ENCODE results near the gene USP44.
A peak's percentile ranks its signal among the peaks of the same experiment; 100 is the strongest.
"Not testable (repeated sequence)": the region's sequence is repeated elsewhere in the genome, so short reads cannot be mapped to it uniquely, and the experiment has no call there.

USP44 gene

GRCh38 chr12:95551305-95551704, at the start of gene USP44:
USP44 (minus strand) TSS chr12:95551476; CDS start chr12:95534256, 17,220 bp downstream.
- no peak for DNase-seq

DNA sequence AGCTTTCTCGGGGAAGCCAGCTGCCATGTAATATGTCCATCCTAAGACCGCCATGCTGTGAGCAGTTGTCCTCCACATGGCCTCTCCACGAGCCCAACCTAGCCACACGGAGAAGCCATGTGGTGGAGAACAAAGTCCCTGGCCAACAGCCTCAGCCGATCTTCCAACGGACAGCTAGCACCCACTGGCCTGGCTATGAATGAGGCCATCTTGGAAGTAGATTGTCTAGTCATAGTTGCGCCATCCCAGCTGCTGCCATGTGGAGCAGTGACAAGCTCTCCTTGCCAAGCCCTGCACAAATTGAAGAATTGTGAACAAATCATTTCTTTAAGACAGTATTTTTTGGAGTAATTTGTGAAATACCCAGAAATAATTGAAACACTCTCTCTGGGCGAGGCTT, 49.3 kb upstream of the USP44 start:
- DNase-seq = no peak

DNA sequence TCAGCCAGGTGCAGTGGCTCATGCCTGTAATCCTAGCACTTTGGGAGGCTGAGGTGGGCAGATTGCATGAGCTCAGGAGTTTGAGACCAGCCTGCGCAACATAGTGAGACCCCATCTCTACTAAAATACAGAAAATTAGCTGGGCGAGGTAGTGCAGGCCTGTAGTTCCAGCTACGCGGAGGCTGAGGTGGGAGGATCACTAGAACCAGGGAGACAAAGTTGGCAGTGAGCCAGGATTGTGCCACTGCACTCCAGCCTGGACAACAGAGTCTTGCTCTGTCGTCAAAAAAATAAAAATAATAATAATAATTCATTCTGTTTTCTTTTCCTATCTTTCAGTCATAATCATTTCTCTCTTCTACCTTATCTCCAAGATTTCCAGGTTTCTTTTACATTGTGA, 48.6 kb upstream of the USP44 start:
- no peak for DNase-seq

DNA sequence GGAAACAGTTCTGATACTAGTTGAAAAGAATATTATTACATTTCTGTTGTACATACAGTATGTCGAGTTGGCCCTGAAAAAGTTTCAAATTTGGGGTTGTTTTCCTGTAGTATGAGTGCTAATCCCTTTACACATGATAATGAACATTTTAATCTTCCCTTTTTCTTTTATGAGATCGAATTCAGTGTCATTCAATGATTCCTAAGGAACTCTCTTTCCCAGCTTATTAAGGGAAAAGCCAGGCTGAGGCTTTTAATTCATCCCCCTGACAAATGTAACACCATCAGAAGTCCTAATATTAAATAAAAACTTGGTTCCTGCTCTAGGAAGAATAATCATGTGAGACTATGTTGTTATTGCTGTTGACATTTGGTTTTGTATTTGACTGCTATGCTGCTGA, 42.9 kb upstream of the USP44 start:
- no peak for DNase-seq

DNA sequence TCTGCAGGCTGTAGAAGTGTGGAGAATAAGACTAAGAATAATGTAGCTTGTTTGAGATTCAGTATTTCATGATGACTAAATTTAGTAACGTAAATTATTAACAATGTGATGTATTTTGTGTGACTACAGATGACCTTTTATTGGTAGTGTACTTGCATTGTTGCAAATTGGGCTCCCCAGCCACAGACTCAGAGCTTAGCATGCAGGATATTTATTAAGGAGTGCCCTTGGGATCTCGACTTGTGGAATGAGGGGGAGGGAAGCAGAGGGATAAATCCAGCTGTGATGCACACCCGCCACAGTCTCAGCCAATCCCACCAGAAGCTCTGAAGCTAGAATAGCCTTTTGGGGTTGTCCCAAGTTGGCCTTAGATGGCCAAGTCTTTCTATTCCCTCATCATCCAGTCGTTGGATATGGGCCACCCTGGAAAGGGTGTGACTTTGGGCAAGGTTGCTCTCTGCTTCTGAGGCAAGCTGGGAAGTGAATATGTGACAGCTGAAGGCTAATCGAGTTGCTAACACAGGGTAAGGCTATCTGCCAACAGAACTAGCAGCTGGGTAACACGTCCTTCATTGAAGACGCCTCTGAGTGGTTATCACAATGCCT, 42.1 kb upstream of the USP44 start:
- no peak for DNase-seq

GRCh38 chr12:95591731-95592130, 40.5 kb upstream of the USP44 start:
- DNase-seq = no peak

- DNase-seq = no peak
These were observed 39.5 kb upstream of the USP44 start for GRCh38 chr12:95590775-95591174.

DNA sequence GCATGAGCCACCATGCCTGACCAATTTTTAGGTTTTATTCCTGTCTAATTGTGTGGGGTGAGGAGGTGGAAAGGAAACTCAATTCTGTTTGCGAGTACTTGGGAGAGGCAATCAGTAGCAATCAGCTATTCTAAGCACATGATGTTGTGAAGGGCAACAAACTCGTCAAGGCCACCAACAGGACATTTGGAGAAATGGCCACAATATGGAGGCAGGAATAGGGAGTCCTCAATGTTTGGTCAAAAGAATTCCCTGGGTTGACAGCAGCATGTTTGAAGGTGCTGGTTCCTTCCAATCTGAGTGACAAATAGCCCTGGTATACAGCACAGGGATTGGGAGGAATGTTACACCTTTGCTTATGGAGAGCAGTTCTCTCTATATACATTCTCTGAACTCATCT, 32.7 kb upstream of the USP44 start:
- no peak for DNase-seq

DNA sequence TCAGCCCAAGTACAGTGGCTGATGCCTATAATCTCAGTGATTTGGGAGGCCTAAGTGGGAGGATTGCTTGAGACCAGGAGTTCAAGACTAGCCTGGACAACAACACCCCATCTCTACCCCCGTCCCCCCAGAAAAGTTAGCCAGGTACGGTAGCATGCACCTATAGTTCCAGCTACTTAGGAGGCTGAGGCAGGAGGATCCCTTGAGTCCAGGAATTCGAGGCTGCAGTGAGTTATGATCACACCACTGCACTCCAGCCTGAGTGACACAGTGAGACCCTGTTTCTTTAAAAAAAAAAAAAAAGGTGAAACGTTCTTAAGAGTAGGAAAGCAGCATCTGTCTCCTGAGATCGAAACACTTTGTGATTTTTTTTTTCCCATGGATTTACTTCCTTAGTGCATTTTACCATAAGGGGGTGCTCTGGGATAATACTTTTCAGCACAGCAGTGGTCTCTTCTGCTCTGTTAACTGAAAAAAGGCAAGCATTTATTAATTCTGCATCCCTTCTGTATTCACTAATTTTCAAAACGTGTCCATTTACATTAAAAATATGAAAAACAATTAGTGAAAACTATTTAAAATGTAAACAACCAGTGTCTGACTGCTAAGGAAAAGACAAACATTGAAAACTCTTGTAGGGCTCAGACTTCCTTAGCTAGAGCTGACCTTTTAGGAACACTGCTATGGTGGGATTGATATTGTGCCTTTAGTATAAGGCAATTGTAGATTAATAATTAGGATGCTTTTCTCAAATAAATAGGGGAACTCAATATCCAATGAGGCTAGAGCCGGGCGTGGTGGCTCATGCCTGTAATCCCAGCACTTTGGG, 31.2 kb upstream of the USP44 start:
- peak; percentile 28 for DNase-seq

- DNase-seq = no peak
These were observed 26.5 kb upstream of the USP44 start for GRCh38 chr12:95577820-95578219.

GRCh38 chr12:95574799-95575452, 23.6 kb upstream of the USP44 start:
- DNase-seq = peak; percentile 20

- DNase-seq = no peak
These were observed 22.8 kb upstream of the USP44 start for GRCh38 chr12:95573951-95574576.

DNA sequence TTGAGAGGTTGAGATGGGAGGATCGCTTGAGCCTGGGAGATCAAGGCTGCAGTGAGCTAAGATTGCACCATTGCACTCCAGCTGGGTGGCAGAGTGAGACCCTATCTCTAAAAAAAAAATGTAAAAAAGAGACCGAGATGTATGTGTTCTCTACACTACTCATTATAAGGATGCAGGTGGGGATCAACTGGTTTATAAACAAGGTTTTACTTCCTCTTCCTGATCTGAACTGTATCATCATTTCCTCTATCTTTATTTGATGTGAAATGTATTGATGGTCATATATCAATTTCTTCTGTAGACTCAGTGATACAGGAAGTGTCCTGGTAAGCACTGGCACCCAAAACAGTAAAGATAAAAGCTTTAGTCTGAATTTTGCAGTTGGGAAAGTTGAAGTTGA, 20.1 kb upstream of the USP44 start:
- no peak for DNase-seq

GRCh38 chr12:95568045-95568444, 16.8 kb upstream of the USP44 start:
- DNase-seq = not testable (repeated sequence)

GRCh38 chr12:95557625-95558024, 6.3 kb upstream of the USP44 start:
- DNase-seq = no peak

GRCh38 chr12:95554532-95555071, 3.3 kb upstream of the USP44 start:
- no peak for DNase-seq

DNA sequence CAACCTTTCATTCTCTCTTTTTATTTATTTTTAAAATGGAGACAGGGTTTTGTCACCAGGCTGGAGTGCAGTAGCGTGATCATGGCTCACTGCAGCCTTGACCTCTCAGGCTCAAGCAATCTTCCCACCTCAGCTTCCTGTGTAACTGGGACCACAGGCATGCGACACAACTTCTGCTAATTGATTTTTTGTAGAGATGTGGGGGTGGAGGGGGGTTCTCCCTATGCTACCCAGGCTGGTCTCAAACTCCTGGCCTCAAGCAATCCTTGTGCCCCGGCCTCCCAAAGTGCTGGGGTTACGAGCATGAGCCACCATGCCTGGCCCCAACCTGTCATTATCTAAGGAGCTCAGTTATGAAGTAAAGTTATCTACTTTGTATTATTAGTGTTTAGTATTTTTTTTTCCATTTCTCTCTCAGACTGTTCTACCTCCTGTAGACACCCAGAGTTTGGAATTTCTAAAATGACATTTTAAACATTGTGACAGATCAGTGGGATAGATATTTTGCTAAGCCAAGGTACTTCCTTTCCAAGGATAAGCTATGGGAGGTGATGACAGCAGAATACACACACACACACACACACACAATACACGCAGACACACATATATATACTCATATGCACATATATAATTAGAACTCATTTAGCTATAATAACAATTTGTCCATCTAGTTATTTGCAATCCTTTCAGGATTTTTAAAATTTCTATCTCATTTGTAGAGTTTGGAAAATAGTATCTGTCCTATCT, 2.1 kb upstream of the USP44 start:
- no peak for DNase-seq

GRCh38 chr12:95551913-95552516, 739 bp upstream of the USP44 start:
- DNase-seq = no peak

- no peak for DNase-seq
These were observed 1.7 kb downstream of the USP44 start for GRCh38 chr12:95549392-95550084.

DNA sequence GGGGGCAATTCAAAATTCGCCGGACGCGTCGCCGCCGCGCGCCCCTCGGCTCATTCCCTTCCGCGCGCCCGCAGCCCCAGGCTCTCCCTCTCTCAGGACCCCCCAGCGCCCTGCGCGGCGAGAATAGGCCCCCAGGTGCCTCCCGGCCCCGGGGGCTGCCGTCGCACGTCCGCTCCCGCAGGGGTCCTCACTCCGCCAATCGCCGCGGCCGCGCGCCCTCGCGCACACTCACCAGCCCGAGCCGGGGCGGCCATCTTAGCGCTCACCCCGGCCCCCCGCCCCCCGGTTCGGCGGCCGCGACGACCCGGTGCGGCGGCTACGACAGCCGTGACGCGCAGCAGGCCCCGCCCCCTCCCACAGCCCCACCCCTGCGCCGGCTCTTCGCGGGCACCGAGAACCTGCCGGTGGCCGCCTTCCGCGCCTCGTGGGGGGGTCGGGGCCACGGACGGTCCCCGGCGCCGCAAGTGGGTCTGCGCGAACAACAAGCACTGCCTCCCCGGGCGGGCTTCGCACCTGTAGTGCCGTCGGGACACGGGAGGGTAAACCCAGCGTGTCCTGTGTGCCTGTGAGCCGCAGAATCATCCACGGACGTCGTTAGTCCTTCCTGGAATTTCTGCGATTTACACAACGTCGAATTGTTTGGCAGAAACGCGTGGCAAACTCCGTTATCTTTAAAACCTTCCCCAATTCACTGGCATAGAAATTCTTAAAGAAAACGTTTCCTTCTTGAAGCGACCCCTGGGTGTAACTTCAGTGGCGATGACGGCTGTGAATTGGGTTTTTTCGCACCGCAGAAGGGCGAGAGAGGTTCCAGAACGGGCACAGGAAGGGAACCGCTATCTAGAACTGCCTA, 2.5 kb downstream of the USP44 start:
- DNase-seq = no peak
